Duodenal mucosa (tissue), 2 donors: ENCODE results near the gene PARVB.

Experiments
- H3K27ac ChIP-seq: one replicate; pipeline ENCODE4 v1.7.0; 2013; ENCODE audit warnings: low read depth, low read length
- H3K27me3 ChIP-seq, 2 donors: one replicate each; pipeline ENCODE4 v1.7.0; 2013; ENCODE audit warnings: low read length in 2 of 2, control low read depth in 1 of 2; ENCODE audit not compliant: insufficient read depth in 2 of 2, control insufficient read depth in 1 of 2
- H3K36me3 ChIP-seq, 2 donors: one replicate each; pipeline ENCODE4 v1.7.0; 2013; ENCODE audit warnings: low read length in 2 of 2, control low read depth in 1 of 2; ENCODE audit not compliant: insufficient read depth in 2 of 2, control insufficient read depth in 1 of 2
- H3K4me1 ChIP-seq, 2 donors: one replicate each; pipeline ENCODE4 v1.7.0; 2013; ENCODE audit warnings: low read length in 2 of 2, control low read depth in 1 of 2; ENCODE audit not compliant: insufficient read depth in 2 of 2, control insufficient read depth in 1 of 2
- H3K4me3 ChIP-seq, 2 donors: one replicate each; pipeline ENCODE4 v1.7.0; 2013; ENCODE audit warnings: low read length in 2 of 2, low read depth in 1 of 2
- H3K9ac ChIP-seq, 2 donors: one replicate each; pipeline ENCODE4 v1.7.0; 2013; ENCODE audit warnings: low read length in 2 of 2, low read depth in 1 of 2
- H3K9me3 ChIP-seq, 2 donors: one replicate each; pipeline ENCODE4 v1.7.0; 2013; ENCODE audit warnings: low read length in 2 of 2, control low read depth in 1 of 2; ENCODE audit not compliant: control insufficient read depth in 1 of 2

Gene PARVB

DNA sequence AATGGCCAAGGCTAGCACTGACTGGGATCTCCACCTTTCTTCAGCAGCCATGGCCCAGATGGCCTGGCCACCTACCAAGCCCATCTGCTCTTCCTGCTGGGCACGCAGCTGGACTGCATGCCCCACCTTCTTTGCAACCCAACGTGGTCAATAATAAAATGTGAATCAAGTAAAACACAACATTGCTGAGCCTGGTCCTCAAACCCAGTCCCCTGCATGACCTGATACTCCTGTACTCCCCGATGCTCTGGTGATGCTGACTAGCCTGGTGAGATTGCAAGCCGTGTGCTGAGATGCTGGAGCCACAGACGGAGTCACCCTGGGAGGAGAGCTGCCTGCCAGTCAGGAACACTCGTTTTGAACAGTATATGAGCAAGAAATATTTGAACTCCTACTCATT lies 190.7 kb downstream of the PARVB start:
- Histone ChIP-seq H3K27me3 (no peaks in the 10 kb centered on the region), H3K9me3 (no peaks in the 10 kb centered on the region), H3K4me3 (no peak overlapping the region), H3K9ac (no peak overlapping the region), H3K4me1 (peaks cover 0 to 3% of the 10 kb centered on the region in 2 donors), H3K27ac (no peak overlapping the region), H3K36me3 (no peaks in the 10 kb centered on the region)

DNA sequence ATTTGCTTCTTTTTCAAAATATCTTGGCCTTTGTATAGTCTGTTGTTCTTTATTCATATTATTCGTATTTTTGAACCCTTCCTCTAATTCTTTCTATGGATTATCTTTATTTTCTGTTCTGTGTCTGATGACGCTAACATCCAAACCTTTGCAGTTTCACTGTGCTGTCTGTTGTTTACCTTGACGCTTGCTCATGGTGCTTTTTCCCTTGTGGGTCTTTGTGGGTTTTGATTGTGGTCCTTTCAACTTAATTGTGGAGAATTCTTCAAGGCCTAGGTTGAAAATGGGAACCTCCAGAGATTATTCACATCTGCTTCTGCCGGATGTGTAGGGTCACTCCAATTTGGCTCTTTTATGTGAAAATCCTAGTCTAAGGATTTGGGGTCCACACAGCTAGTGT lies 191.2 kb downstream of the PARVB start:
- H3K4me1 ChIP-seq: peaks cover 0 to 3% of the 10 kb centered on the region in 2 donors
- H3K27ac ChIP-seq: no peak overlapping the region
- no peak overlapping the region for H3K4me3 ChIP-seq
- H3K36me3 ChIP-seq: no peaks in the 10 kb centered on the region
- H3K27me3 ChIP-seq: no peaks in the 10 kb centered on the region
- no peaks in the 10 kb centered on the region for H3K9me3 ChIP-seq
- no peak overlapping the region for H3K9ac ChIP-seq

- Histone ChIP-seq H3K9me3 (no peaks in the 10 kb centered on the region), H3K4me3 (no peak overlapping the region), H3K27me3 (no peaks in the 10 kb centered on the region), H3K27ac (no peak overlapping the region), H3K9ac (no peak overlapping the region), H3K36me3 (no peaks in the 10 kb centered on the region), H3K4me1 (peaks cover 0 to 2% of the 10 kb centered on the region in 2 donors)
Observed at GRCh38 chr22:44217346-44217745, 193.2 kb downstream of the PARVB start.

DNA sequence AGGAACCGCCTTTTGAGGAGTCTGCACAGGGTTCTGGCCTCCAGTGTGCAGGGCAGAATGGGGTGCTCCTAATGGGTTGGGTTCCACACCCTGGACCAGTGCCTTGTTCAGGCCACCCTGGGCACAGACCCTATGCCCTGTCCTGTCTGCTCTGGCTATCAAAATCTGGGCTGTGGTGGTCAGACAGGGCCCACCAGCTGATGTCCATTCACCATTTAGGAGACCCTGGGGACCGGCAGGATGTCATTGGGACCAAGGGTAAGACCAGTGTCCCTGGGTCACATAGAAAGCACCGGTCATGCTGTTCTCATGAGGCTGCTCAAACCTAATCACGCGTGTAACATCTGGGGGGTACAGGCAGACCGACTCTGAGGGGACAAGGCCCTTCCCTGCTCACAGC lies 194.0 kb downstream of the PARVB start:
- H3K27me3 ChIP-seq: no peaks in the 10 kb centered on the region
- H3K4me1 ChIP-seq: no peaks in the 10 kb centered on the region
- no peak overlapping the region for H3K9ac ChIP-seq
- no peaks in the 10 kb centered on the region for H3K9me3 ChIP-seq
- H3K27ac ChIP-seq: no peak overlapping the region
- no peaks in the 10 kb centered on the region for H3K36me3 ChIP-seq
- H3K4me3 ChIP-seq: no peak overlapping the region

DNA sequence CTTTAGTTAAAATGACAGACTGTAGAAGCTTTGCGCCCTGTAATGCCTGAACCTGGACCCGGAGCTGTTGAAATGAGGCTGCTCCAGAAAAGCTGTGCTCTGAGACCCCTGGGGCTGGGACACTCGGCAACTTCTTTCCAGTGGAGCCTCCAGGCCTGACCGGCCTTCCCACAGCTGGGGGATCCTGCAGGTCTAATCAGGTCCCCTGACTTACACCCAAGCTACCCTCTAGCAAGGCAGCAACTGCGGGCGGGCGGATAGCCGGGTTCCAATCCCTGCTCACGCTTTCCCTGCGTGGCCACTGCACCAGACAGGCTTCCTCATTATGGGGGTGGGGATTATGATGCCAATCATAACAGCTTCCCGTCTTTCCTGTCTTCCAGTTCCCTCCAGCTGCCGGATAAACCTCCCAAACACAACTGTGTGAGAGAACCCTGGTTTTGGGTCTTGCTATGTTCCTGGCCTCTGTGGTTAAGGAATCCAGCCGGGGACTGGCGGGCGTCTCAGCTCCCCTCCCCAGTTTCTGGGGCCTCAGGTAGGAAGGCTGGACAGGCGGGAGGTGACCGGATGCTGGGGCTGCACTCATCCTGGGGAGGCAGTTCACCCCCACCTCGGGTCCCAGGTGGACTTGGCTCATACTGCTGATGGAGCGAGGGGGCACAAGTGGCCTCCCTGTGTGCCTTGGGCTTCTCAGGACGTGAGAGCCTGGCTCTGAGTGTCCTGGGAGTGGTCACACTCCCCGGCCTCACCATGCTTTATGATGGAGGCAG lies 195.2 kb downstream of the PARVB start:
- Histone ChIP-seq H3K9me3 (no peaks in the 10 kb centered on the region), H3K27ac (no peak overlapping the region), H3K27me3 (no peaks in the 10 kb centered on the region), H3K9ac (no peak overlapping the region), H3K36me3 (no peaks in the 10 kb centered on the region), H3K4me3 (no peak overlapping the region), H3K4me1 (no peaks in the 10 kb centered on the region)

GRCh38 chr22:44220727-44221680 lies 196.9 kb downstream of the PARVB start:
- H3K9ac ChIP-seq: no peak overlapping the region
- no peak overlapping the region for H3K4me3 ChIP-seq

DNA sequence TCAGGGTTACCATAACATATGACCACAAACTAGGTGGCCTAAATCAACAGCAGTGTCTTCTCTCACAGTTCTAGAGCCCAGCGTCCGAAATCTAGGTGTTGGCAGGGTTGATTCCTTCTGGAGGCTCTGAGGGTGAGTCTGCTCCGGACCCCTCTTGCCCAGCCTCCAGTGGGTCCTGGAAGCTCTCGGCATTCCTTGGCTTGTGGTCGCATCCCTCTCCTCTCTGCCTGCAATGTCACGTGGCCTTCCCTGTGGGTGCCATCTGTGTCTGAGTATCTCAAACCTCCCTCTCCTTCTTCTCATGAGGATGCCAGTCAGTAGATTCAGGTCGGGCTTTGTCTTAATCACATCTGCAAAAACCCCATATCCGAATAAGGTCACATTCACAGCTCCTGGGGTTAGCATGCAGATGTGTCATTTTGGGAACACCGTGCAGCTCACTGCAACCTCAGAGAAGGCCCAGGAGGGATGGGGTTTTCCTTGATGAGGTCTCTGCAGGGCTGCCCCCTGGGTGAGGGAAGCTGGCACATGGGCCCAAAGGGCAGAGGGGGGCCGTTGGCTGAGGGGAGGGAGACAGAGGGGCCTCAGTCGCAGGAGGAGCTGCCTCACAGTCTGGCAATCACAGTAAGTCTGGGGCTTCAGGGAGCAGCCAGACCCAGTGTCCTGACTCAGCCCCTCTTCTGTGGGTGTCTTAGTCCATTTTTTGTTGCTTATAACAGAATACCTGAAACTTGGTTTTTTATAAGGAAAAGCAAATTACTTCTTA lies 197.8 kb downstream of the PARVB start:
- no peak overlapping the region for H3K9ac ChIP-seq
- no peaks in the 10 kb centered on the region for H3K27me3 ChIP-seq
- no peak overlapping the region for H3K27ac ChIP-seq
- H3K4me3 ChIP-seq: no peak overlapping the region
- H3K36me3 ChIP-seq: no peaks in the 10 kb centered on the region
- no peaks in the 10 kb centered on the region for H3K9me3 ChIP-seq
- no peaks in the 10 kb centered on the region for H3K4me1 ChIP-seq

More at GRCh38 chr22:44220727-44221680, 196.9 kb downstream of the PARVB start:
- Histone ChIP-seq H3K27me3 (no peaks in the 10 kb centered on the region), H3K9me3 (no peaks in the 10 kb centered on the region), H3K36me3 (no peaks in the 10 kb centered on the region), H3K4me1 (no peaks in the 10 kb centered on the region), H3K27ac (no peak overlapping the region)
